Right lobe of liver (tissue), 6 donors: ENCODE measurements around the gene MPDZ. TPM values are rescaled to one million over a fixed set of nuclear protein-coding genes. Genes with fewer than 3 reads are reported as not detected.

Experiments
- ATAC-seq, 4 donors: fragments of 200-7000 bp; cut with Tn5 transposase; one replicate each; pipeline ENCODE4 v1.9.1; 2020; ENCODE audit warnings: mild to moderate bottlenecking in 4 of 4, moderate library complexity in 4 of 4
- DNase-seq, 3 donors: peaks; one replicate each; pipeline ENCODE4 v3.0.0-alpha.2; 2020
- H3K27ac ChIP-seq, 3 donors: fragments of 200-600 bp; one replicate each; pipeline ENCODE4 v1.8.0; 2022
- H3K27me3 ChIP-seq, 2 donors: fragments of 200-600 bp; one replicate each; pipeline ENCODE4 v1.8.0; 2022
- H3K36me3 ChIP-seq, 4 donors: fragments of 200-600 bp; sonication (generic) in 1 of 4; one replicate each; pipeline versions ENCODE4 v1.5.1 to v1.8.0; 2017 to 2022; ENCODE audit warnings: control low read depth in 1 of 4
- H3K4me1 ChIP-seq, 4 donors: fragments of 200-600 bp; sonication (generic) in 1 of 4; one replicate each; pipeline versions ENCODE4 v1.5.1 to v1.8.0; 2017 to 2022; ENCODE audit warnings: control low read depth in 1 of 4
- H3K4me3 ChIP-seq, 3 donors: fragments of 200-600 bp; one replicate each; pipeline ENCODE4 v1.8.0; 2022
- H3K9me3 ChIP-seq, 4 donors: fragments of 200-600 bp; sonication (generic) in 1 of 4; one replicate each; pipeline versions ENCODE4 v1.5.1 to v1.8.0; 2017 to 2022; ENCODE audit warnings: control low read depth in 1 of 4
- CTCF ChIP-seq, 4 donors: fragments of 200-600 bp in 3 of 4; fragments of 450-650 bp in 1 of 4; IDR thresholded peaks; one replicate each; pipeline versions ENCODE4 v1.5.1 to v1.8.0; 2016 to 2022; ENCODE audit warnings: antibody characterized with exemption in 4 of 4, mild to moderate bottlenecking in 2 of 4
- POLR2A ChIP-seq: fragments of 450-650 bp; IDR thresholded peaks from one replicate; pipeline ENCODE4 v1.6.1; 2017; ENCODE audit warnings: antibody characterized with exemption, mild to moderate bottlenecking
- WGBS: methylation state at CpG from one replicate; pipeline ENCODE4 v1.1.6; 2018; ENCODE audit warnings: low coverage, low lambda C conversion rate; ENCODE audit not compliant: insufficient coverage; ENCODE audit errors: missing lambda C conversion rate; 5-methylcytosine and 5-hydroxymethylcytosine counted together
- intact Hi-C, 2 donors: fragments of 100-400 bp; cut with DNase I; formaldehyde crosslinking; loops; one replicate each; pipeline versions ENCODE4 v1.11.2 to v1.14.1; 2022
- total RNA-seq, 6 experiments: library from RNA; depleted of rRNA in 2 of 6; stranded (reverse); fragments of >200 nt in 2 of 6; fragmentation: NEBNext Ultra II Directional in 3 of 6; extraction: Animal tissue kit (Norgen Biotek cat#: 25700) in 3 of 6; gene quantifications; one replicate each; pipeline versions ENCODE4 v1.1.0 to v1.2.4, GENCODE V29; 2016 to 2023
- donor health status: DM: no; HTN: yes; CAD: no.
- donor health status: DM: no; HTN: no; CAD: no.
- donor health status: DM: no; HTN: no; CAD: no.
- donor health status: DM: no; HTN: yes; CAD: no.
- donor health status: DM: no; HTN: yes; CAD: no.

The MPDZ gene
- total RNA-seq, 6 experiments from 2014 or later = 29.3 to 62.8 (median 49.3) TPM

GRCh38 chr9:13221741-13222140 is 57.8 kb downstream of the MPDZ start:
- ATAC-seq = no peak
- no peaks in the 10 kb centered on the region for H3K27me3 ChIP-seq
- no peaks in the 10 kb centered on the region for H3K9me3 ChIP-seq
- no peak for TF ChIP-seq POLR2A
- TF ChIP-seq CTCF (IDR thresholded peaks at IDR 0.05) = no peak
- no peak for DNase-seq
- intact Hi-C loops = no loop called here
- H3K36me3 ChIP-seq = no peaks in the 10 kb centered on the region
- no peaks in the 10 kb centered on the region for H3K4me1 ChIP-seq
- no peak overlapping the region for H3K27ac ChIP-seq
- H3K4me3 ChIP-seq = no peak overlapping the region

GRCh38 chr9:13220837-13221236 is 58.7 kb downstream of the MPDZ start:
- intact Hi-C loops = no loop called here
- no peaks in the 10 kb centered on the region for H3K36me3 ChIP-seq
- H3K4me3 ChIP-seq = no peak overlapping the region
- WGBS = 92% methylated on average over 1 of the region's 1 CpG
- H3K4me1 ChIP-seq = no peaks in the 10 kb centered on the region
- no peaks in the 10 kb centered on the region for H3K27me3 ChIP-seq
- no peaks in the 10 kb centered on the region for H3K9me3 ChIP-seq
- DNase-seq = no peak
- no peak overlapping the region for H3K27ac ChIP-seq
- TF ChIP-seq POLR2A = no peak
- TF ChIP-seq CTCF (IDR thresholded peaks at IDR 0.05) = no peak
- no peak for ATAC-seq

- no peaks in the 10 kb centered on the region for H3K27me3 ChIP-seq
These were observed 63.5 kb downstream of the MPDZ start for GRCh38 chr9:13215791-13216554.

GRCh38 chr9:13213998-13214397 is 65.5 kb downstream of the MPDZ start:
- WGBS = 91% methylated on average over 2 of the region's 2 CpGs
- Histone ChIP-seq H3K4me3 (no peak overlapping the region), H3K4me1 (no peaks in the 10 kb centered on the region), H3K27ac (no peak overlapping the region), H3K27me3 (no peaks in the 10 kb centered on the region), H3K9me3 (no peaks in the 10 kb centered on the region), H3K36me3 (no peaks in the 10 kb centered on the region)
- intact Hi-C loops = no loop called here
- DNase-seq = no peak
- no peak for TF ChIP-seq POLR2A
- TF ChIP-seq CTCF (IDR thresholded peaks at IDR 0.05) = no peak
- ATAC-seq = no peak

More at GRCh38 chr9:13215791-13216554, 63.5 kb downstream of the MPDZ start:
- TF ChIP-seq CTCF (IDR thresholded peaks at IDR 0.05) (no peak), POLR2A (no peak)
- Histone ChIP-seq H3K4me1 (no peaks in the 10 kb centered on the region), H3K9me3 (no peaks in the 10 kb centered on the region), H3K36me3 (no peaks in the 10 kb centered on the region), H3K27ac (no peak overlapping the region), H3K4me3 (no peak overlapping the region)
- no peak for DNase-seq
- ATAC-seq = no peak
- intact Hi-C loops = no loop called here
- 86% methylated on average over 5 of the region's 5 CpGs for WGBS
